ENCODE data around the gene MLANA. TPM values are rescaled to one million over a fixed set of nuclear protein-coding genes. Genes with fewer than 3 reads are reported as not detected.

Gene MLANA
- total and polyA plus RNA-seq, 10 of the 15 experiments (the other 5 are each of a cell fraction or from before 2014, with no cell fraction given), result 0.11 to 0.26 (median 0.13) TPM; not detected in 6

DNA sequence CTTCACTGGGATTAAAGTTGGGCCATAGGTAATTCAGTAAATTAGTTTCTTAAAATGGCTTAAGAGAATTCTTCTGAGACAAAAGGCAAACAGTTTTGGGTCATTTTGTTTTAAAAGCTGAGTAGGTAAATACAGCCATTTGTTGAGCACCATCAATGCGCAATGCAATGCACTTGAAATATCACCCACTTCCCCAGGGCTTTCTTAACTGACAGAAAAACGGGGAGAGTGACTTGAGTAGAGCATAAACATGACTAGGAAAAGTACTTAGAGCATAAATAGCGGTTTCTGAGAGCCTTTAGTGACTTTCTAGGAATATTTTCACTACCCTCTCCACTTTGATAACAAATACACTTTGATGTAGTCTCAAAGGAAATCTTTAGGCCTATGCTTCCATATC lies 27.2 kb downstream of the MLANA start:
- FAIRE-seq (no peak), DNase-seq (ENCODE audit: low read depth, low spot score) (no peak), ATAC-seq (no peak)
- POLR2A ChIA-PET, result interaction anchor here (0.5 to 0.9 kb wide), 3 partner anchors 91 to 285 kb away, joined by 4 to 5 read pairs (median 4); a partner anchor contains a TSS
- Histone ChIP-seq H3K9me3 (replicated peaks; ENCODE audit: control insufficient read depth, insufficient read depth, low read length) (no peaks in the 10 kb centered on the region), H3K79me2 (ENCODE audit: control insufficient read depth, insufficient read depth, low read length) (no peaks in the 10 kb centered on the region), H3K4me2 (ENCODE audit: control insufficient read depth, insufficient read depth) (no peak overlapping the region), H3K36me3 (ENCODE audit: control insufficient read depth in 2 of 2, insufficient read depth in 2 of 2, low read length in 1 of 2) (0 out of 4 replicates have a peak, but pooled peaks cover 0 to 7% of the 10 kb centered on the region in 2 experiments), H3K27ac (ENCODE audit: control insufficient read depth, insufficient read depth) (no peak overlapping the region), H3K27me3 (replicated peaks in 1 of 2; ENCODE audit: control insufficient read depth in 2 of 2, insufficient read depth in 2 of 2, low read length in 1 of 2) (no peaks in the 10 kb centered on the region), H2AFZ (ENCODE audit: control insufficient read depth, low read depth, low read length) (no peak overlapping the region), H3K4me1 (ENCODE audit: control insufficient read depth, insufficient read depth, low read length) (no peaks in the 10 kb centered on the region; the same call in 1 of the 2 replicates), H3K4me3 (no peak overlapping the region), H4K20me1 (ENCODE audit: control insufficient read depth, insufficient read depth) (no peaks in the 10 kb centered on the region), H3K9ac (ENCODE audit: control insufficient read depth, insufficient read depth, low read length) (no peak overlapping the region)
- in situ Hi-C loops (cut with MboI), result no loop called here
- RAD21 ChIA-PET (ENCODE audit: unreplicated experiment), result interaction anchor here (0.6 to 8.6 kb wide), 7 partner anchors 9 to 1759 kb away, joined by 3 to 115 read pairs (median 4); no protein-coding TSS in a partner anchor
- CTCF ChIA-PET, result interaction anchor here (1.5 to 6.1 kb wide), 6 partner anchors 30 to 136 kb away, joined by 4 to 61 read pairs (median 7); no protein-coding TSS in a partner anchor
- WGBS (ENCODE audit: insufficient coverage, insufficient replicate concordance, low lambda C conversion rate, missing lambda C conversion rate), result 63% methylated on average over 3 of the region's 3 CpGs
- SMC1A ChIA-PET (ENCODE audit: uncharacterized antibody, unreplicated experiment), result interaction anchor here (1.0 to 7.8 kb wide), 10 partner anchors 10 to 136 kb away, joined by 3 to 109 read pairs (median 5); no protein-coding TSS in a partner anchor
- no peak for TF ChIP-seq LARP7 (IDR thresholded peaks at IDR 0.05)
- TF ChIP-seq MYB (IDR thresholded peaks at IDR 0.05; ENCODE audit: borderline replicate concordance, low read depth, low read length), result no peak
- TF ChIP-seq WRNIP1 (IDR thresholded peaks at IDR 0.05; ENCODE audit: borderline replicate concordance, low read depth, low read length), result no peak
- TF ChIP-seq IRF4 (IDR thresholded peaks at IDR 0.05; ENCODE audit: low read depth, low read length), result no peak
- TF ChIP-seq, protein P1, sequence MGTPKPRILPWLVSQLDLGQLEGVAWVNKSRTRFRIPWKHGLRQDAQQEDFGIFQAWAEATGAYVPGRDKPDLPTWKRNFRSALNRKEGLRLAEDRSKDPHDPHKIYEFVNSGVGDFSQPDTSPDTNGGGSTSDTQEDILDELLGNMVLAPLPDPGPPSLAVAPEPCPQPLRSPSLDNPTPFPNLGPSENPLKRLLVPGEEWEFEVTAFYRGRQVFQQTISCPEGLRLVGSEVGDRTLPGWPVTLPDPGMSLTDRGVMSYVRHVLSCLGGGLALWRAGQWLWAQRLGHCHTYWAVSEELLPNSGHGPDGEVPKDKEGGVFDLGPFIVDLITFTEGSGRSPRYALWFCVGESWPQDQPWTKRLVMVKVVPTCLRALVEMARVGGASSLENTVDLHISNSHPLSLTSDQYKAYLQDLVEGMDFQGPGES (IDR thresholded peaks at IDR 0.05), result no peak
- no peak for TF ChIP-seq IRF5 (IDR thresholded peaks at IDR 0.05; ENCODE audit: borderline replicate concordance)
- TF ChIP-seq NRF1 (conservative IDR thresholded peaks at IDR 0.05; ENCODE audit: low read depth, low read length), result no peak
- TF ChIP-seq ZNF384 (IDR thresholded peaks at IDR 0.05; ENCODE audit: borderline replicate concordance, low read depth, low read length), result no peak
- TF ChIP-seq BMI1 (IDR thresholded peaks at IDR 0.05; ENCODE audit: borderline replicate concordance), result no peak
- TF ChIP-seq, protein P2, sequence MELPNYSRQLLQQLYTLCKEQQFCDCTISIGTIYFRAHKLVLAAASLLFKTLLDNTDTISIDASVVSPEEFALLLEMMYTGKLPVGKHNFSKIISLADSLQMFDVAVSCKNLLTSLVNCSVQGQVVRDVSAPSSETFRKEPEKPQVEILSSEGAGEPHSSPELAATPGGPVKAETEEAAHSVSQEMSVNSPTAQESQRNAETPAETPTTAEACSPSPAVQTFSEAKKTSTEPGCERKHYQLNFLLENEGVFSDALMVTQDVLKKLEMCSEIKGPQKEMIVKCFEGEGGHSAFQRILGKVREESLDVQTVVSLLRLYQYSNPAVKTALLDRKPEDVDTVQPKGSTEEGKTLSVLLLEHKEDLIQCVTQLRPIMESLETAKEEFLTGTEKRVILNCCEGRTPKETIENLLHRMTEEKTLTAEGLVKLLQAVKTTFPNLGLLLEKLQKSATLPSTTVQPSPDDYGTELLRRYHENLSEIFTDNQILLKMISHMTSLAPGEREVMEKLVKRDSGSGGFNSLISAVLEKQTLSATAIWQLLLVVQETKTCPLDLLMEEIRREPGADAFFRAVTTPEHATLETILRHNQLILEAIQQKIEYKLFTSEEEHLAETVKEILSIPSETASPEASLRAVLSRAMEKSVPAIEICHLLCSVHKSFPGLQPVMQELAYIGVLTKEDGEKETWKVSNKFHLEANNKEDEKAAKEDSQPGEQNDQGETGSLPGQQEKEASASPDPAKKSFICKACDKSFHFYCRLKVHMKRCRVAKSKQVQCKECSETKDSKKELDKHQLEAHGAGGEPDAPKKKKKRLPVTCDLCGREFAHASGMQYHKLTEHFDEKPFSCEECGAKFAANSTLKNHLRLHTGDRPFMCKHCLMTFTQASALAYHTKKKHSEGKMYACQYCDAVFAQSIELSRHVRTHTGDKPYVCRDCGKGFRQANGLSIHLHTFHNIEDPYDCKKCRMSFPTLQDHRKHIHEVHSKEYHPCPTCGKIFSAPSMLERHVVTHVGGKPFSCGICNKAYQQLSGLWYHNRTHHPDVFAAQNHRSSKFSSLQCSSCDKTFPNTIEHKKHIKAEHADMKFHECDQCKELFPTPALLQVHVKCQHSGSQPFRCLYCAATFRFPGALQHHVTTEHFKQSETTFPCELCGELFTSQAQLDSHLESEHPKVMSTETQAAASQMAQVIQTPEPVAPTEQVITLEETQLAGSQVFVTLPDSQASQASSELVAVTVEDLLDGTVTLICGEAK (IDR thresholded peaks at IDR 0.05; ENCODE audit: borderline replicate concordance), result no peak
- no peak for TF ChIP-seq SMAD5 (IDR thresholded peaks at IDR 0.05; ENCODE audit: low read depth)
- TF ChIP-seq POU2F2 (IDR thresholded peaks at IDR 0.05; ENCODE audit: borderline replicate concordance, low read depth, low read length), result no peak
- no peak for TF ChIP-seq SPI1 (IDR thresholded peaks at IDR 0.05; ENCODE audit: borderline replicate concordance, insufficient read depth, low read depth, low read length)
- no TSS peak for BruUV-seq (replicated peaks)
- intact Hi-C loops (cut with micrococcal nuclease; ENCODE audit: unreplicated experiment), result no loop called here
